ENCODE results near the gene GALR3.

Gene GALR3

GRCh38 chr22:37870273-37870672, 47.1 kb downstream of the GALR3 start:
- DNase-seq: no peak

Measured in suppressor macrophage (primary cell).